GM23338 (cell line): ENCODE results near the gene SHISA6.

Experiments used
- CREB1 ChIP-seq: fragments of 250-450 bp; sonication (Bioruptor Pico); IDR thresholded peaks from 2 replicates; pipeline ENCODE4 v1.5.0; 2020; ENCODE audit warnings: low read depth, mild to moderate bottlenecking, moderate library complexity
- EZH2 ChIP-seq: fragments of 200-600 bp; sonication (generic); IDR thresholded peaks from one replicate; pipeline ENCODE4 v1.8.0; 2017; ENCODE audit warnings: antibody characterized with exemption, mild to moderate bottlenecking, low read depth; ENCODE audit not compliant: unreplicated experiment
- EZH2phosphoT487 ChIP-seq: fragments of 200-600 bp; sonication (generic); IDR thresholded peaks from one replicate; pipeline ENCODE4 v1.8.1; 2018; ENCODE audit warnings: antibody characterized with exemption; ENCODE audit not compliant: unreplicated experiment
- JUNB ChIP-seq: IDR thresholded peaks from one replicate; pipeline ENCODE4 v1.6.1; 2016; ENCODE audit warnings: antibody characterized with exemption; ENCODE audit not compliant: unreplicated experiment
- NANOG ChIP-seq: IDR thresholded peaks from 2 replicates; pipeline ENCODE4 v1.6.1; 2016; ENCODE audit warnings: antibody characterized with exemption, borderline replicate concordance
- POLR2AphosphoS5 ChIP-seq: IDR thresholded peaks from 2 replicates; pipeline ENCODE4 v1.6.1; 2016; ENCODE audit warnings: antibody characterized with exemption, low read depth
- REST ChIP-seq: IDR thresholded peaks from one replicate; pipeline ENCODE4 v1.6.1; 2018; ENCODE audit warnings: antibody characterized with exemption; ENCODE audit not compliant: unreplicated experiment
- STAT1 ChIP-seq: IDR thresholded peaks from one replicate; pipeline ENCODE4 v1.6.1; 2016; ENCODE audit warnings: antibody characterized with exemption; ENCODE audit not compliant: unreplicated experiment
- ZNF331 ChIP-seq: fragments of 250-450 bp; sonication (Bioruptor Pico); IDR thresholded peaks from 2 replicates; pipeline ENCODE4 v1.5.0; 2020; ENCODE audit warnings: low read depth, mild to moderate bottlenecking, moderate library complexity
- TF ChIP-seq, protein P1 (sequence below), 2 experiments: fragments of 200-600 bp in 1 of 2; sonication (generic) in 1 of 2; conservative IDR thresholded peaks; 2 replicates each; pipeline versions ENCODE4 v1.5.1 to v1.6.1; 2016 to 2017; ENCODE audit warnings: antibody characterized with exemption in 2 of 2, low read depth in 2 of 2, mild to moderate bottlenecking in 2 of 2, moderate library complexity in 1 of 2
- TF ChIP-seq, protein P2 (sequence below): IDR thresholded peaks from 2 replicates; pipeline ENCODE4 v1.6.1; 2016; ENCODE audit warnings: antibody characterized with exemption

DNA sequence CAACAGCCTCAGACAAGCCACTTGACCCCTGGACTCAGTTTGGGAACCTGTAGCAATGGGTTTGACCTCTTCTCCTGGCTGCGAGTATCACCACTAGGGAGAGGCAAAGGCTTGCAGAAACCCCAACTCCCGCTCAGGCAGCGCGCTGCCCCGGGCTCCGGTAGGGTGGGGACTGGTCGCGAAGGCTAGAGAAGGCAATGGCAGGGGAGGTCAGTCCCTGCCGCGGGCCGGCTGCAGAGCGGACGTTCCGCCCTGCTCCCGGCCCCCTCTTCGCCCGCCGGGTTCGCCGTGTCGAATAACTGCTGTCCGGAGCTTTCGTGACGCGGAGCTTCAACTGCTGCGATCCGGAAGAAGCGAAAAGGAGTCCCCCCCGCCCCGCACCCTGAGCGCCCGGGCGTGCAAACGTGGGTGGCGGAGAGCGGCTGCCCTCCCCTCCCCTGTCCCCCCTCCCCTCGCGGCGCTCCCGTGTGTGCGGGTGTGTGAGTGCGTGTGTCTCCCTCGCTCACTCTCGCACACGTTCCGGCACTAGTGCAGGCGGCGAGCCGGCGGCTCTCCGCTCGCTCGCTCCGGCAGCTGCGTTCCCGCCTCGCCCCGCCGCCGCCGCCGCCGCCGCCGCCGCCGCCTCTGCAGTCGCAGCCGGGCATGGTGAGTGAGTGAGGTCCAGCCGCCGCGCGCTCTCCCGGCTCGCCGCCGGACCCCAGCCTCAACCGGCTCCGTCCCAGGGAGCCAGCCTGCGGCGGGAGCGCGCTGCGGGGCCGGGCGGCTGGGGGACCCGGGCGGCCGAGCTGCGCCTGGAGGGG is 772 bp upstream of the SHISA6 start:
- TF ChIP-seq EZH2phosphoT487 = no peak
- TF ChIP-seq EZH2 = peak; percentile 17
- TF ChIP-seq, protein P1, sequence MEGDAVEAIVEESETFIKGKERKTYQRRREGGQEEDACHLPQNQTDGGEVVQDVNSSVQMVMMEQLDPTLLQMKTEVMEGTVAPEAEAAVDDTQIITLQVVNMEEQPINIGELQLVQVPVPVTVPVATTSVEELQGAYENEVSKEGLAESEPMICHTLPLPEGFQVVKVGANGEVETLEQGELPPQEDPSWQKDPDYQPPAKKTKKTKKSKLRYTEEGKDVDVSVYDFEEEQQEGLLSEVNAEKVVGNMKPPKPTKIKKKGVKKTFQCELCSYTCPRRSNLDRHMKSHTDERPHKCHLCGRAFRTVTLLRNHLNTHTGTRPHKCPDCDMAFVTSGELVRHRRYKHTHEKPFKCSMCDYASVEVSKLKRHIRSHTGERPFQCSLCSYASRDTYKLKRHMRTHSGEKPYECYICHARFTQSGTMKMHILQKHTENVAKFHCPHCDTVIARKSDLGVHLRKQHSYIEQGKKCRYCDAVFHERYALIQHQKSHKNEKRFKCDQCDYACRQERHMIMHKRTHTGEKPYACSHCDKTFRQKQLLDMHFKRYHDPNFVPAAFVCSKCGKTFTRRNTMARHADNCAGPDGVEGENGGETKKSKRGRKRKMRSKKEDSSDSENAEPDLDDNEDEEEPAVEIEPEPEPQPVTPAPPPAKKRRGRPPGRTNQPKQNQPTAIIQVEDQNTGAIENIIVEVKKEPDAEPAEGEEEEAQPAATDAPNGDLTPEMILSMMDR (conservative IDR thresholded peaks at IDR 0.05; ENCODE audit: low read depth in 2 of 2) = peak in 1 of 2 experiments; percentile 31; a peak in 1 of 4 replicates
- no peak for TF ChIP-seq CREB1 (CRISPR knock-in tag)
- TF ChIP-seq NANOG = no peak
- TF ChIP-seq JUNB = no peak
- no peak for TF ChIP-seq REST
- no peak for TF ChIP-seq POLR2AphosphoS5
- no peak for TF ChIP-seq STAT1
- TF ChIP-seq, protein P2, sequence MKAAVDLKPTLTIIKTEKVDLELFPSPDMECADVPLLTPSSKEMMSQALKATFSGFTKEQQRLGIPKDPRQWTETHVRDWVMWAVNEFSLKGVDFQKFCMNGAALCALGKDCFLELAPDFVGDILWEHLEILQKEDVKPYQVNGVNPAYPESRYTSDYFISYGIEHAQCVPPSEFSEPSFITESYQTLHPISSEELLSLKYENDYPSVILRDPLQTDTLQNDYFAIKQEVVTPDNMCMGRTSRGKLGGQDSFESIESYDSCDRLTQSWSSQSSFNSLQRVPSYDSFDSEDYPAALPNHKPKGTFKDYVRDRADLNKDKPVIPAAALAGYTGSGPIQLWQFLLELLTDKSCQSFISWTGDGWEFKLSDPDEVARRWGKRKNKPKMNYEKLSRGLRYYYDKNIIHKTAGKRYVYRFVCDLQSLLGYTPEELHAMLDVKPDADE = no peak
- TF ChIP-seq ZNF331 (CRISPR knock-in tag) = no peak
